Hindlimb muscle (tissue), 1 donor: ENCODE results near the gene LRIF1. TPM values are rescaled to one million over a fixed set of nuclear protein-coding genes. Genes with fewer than 3 reads are reported as not detected.

Experiments
- polyA plus RNA-seq: library from polyadenylated mRNA; unstranded; fragments of 120-200 nt; gene quantifications from one replicate; pipeline ENCODE4 v1.2.1, GENCODE V29; 2013; ENCODE audit not compliant: insufficient read length

LRIF1 gene
- polyA plus RNA-seq, 1 donor: 8.6 TPM

Other genes with a start within 250 kb of the LRIF1 start
- gene CD53, start 90.8 kb downstream of the LRIF1 start, polyA plus RNA-seq: 12.5 TPM
- gene DRAM2, start 176.2 kb upstream of the LRIF1 start, polyA plus RNA-seq: 41.9 TPM
- 23.7 TPM for gene CEPT1, start 176.3 kb upstream of the LRIF1 start, polyA plus RNA-seq
- 2.8 TPM for gene DENND2D, start 236.7 kb upstream of the LRIF1 start, polyA plus RNA-seq